Amygdala (tissue), 56 donors: ENCODE measurements around the gene PBXIP1.

Source experiments
- DNase-seq, 56 donors: peaks; one replicate each; lab custom pipeline; 2025; lab: John Stamatoyannopoulos, UW

PBXIP1 gene, protein sequence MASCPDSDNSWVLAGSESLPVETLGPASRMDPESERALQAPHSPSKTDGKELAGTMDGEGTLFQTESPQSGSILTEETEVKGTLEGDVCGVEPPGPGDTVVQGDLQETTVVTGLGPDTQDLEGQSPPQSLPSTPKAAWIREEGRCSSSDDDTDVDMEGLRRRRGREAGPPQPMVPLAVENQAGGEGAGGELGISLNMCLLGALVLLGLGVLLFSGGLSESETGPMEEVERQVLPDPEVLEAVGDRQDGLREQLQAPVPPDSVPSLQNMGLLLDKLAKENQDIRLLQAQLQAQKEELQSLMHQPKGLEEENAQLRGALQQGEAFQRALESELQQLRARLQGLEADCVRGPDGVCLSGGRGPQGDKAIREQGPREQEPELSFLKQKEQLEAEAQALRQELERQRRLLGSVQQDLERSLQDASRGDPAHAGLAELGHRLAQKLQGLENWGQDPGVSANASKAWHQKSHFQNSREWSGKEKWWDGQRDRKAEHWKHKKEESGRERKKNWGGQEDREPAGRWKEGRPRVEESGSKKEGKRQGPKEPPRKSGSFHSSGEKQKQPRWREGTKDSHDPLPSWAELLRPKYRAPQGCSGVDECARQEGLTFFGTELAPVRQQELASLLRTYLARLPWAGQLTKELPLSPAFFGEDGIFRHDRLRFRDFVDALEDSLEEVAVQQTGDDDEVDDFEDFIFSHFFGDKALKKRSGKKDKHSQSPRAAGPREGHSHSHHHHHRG

DNA sequence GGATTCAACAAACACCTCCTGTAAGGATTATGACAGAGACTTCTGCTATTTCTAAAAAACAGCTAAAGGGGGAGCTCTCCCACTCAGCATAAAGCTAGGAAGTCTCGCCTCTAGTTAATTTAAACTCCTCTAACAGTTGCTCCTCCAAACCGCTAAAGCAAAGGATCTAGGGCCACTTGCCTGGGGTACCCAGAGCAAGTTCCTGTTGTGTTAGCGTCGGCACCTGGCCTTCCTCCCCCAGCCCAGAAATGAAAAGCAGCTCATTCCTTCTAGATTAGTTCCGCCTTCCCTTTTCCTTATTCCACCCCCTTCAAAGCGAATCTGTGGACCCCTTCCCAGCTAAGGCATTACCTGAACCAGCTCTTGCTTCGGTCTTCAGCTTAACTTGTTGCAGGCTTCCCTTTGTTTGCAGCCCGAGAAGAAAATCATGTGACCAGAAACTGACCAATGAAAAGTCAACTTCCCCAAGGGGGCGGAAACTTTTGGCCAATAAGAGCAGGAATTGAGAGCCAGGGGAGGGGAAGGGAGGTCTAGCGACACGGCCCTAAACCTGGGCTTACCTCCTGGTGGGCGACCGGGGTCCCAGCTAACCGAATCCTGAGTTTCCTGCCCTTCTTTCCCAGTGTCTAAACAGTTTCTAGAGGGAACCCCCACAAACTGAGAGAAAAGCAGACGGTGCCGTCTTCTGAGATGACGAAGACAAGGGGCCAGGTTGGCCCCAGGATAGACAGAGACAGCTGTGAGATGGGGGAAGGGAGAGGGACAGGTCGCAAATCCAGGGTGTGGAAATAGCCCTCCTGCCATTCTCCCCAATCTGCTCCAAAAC, at the start of gene PBXIP1:
Gene PBXIP1, minus strand, starts transcription at position 382 of the 826 bp plus-strand sequence. CDS start 2,378 bp downstream, outside the sequence.
- peak in 52 of 56 donors; percentile 39 to 90 (median 68) for DNase-seq

DNA sequence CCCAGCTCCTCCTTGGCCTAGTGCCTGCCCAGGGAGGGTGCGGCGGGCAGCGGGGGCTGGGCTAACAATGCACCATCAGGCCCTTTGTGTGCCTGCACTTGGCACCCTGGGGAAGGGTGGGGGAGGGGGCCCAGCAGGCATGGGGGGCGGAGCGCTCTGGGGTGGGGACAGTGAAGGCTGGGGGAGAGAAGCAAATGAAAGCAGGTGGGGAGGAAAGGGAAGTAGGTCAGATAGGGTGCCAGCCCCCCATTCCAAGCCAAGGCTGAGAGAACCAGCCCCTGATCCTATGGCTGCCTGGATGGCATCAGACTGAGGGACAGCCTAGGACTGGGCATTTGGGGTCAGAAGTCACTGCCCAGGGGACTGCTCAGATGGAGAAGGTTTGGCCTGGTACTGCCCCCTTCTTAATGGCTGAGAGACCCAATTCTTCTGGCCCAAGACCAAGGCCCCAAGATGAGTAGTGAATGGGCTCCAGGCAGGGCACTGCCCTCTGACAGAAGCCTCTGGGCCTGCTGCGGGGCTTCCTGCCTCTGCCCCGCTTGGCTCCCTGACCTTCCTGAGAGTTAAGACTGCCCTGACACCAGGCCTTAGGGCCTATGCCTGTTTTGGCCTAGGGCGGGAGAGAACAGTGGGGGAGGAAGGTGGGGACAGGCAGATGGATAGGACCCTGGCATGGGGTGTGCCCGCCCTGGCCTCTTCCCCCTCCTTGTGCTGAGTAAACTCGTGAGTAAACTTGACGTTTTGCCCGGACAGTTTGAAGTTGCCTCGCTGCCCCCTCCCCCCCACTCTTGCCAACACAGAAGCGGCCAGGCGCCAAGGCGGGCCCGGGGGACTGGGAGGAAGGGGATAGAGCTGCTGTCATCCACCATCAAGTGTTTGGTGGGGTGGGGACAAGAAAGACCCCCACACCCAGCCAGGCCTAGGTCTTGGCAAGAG, 49.4 kb upstream of the PBXIP1 start:
- DNase-seq: peak in 51 of 56 donors; percentile 29 to 85 (median 66)

DNA sequence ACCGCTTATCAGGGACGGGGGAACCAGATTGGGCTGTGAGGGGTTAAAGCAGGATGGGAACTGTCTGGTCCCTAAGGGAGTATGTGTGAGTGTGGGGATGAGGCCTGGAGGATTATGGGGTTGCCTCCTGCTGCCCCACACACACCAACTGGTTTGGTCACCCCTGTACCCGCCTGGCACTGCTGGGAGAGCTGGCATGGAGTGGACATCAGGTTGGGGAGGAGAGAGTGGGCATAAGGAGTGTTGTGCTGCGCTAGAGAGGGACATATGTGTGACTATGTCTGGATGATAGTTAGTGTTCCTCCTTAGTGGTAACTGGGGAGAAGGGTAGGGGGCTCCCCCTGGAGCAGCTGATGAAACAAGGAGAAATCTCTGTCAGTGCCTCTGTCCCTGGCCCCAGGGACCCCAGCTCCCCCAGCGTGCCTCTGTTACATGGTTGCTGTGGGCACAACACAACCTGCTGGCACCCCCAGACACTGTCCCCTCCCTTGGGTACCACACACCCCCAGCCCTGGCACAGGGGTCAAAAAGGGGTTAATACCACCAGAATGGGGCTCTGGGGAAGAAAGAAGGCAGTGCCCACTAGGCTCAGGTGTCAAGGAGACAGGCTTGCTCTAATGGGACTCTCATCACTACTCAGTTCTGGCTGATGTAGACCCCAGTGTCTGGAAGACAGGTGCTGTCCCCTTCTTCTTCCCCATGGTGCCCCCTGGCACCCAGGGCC, 48.6 kb upstream of the PBXIP1 start:
- DNase-seq: peak in 13 of 56 donors; percentile 33 to 70 (median 45)

DNA sequence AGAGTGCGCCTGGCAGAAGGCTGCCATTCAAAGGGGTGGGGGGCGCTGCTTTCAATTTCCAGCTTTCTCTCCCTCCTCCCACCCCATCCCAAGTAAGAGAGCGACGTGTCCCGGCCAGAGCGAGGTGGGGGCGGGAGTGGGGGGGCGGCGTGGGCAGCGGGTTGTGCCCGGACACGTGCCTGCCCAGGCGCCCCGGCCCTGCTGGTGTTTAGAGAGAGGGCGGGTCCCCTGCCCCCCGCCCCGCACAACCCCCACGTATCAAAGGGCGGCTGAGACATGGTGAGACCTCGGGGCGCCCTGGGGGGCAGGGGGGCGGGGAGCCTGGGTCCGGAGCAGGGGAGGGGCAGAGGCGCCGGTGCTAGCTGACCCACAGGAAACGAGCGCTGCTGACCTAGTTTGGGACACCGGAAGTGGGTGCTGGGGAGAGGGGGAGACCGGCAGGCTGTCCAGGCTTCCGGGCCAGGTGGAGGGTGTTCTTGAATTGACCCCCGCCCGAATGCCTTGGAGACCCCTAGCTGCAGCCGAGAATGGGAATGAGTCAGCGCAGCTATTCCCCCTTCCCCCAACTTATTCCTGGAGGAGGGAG, 48.0 kb upstream of the PBXIP1 start:
- DNase-seq: peak in 37 of 56 donors; percentile 19 to 81 (median 60)

DNA sequence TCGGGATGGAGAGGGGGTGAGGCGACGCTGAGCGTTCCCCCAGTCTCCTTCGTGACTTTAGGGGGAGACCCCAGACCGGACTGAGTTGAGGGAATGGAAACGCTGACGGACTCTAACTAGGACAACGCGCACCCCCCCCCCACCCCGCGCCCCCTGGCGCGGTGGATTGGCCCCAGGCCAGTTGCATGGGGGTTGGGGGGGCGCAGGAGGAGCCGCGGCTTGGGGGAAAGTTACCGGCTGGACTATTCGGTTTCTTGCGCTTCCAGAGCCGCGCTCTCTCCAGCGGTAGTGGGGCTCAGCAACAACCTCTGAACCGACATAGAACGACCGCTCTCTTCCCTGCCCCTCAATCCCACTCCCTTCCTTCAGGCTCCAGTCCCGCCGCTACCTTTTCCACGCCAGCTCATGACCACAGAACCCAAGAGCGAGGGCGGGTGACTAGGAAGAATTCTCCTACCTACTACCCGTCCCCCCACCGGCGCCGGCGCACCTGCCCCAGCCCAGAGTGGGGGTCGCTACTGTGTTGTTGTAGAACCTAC, 47.4 kb upstream of the PBXIP1 start:
- DNase-seq: peak in 20 of 56 donors; percentile 23 to 67 (median 50)

DNA sequence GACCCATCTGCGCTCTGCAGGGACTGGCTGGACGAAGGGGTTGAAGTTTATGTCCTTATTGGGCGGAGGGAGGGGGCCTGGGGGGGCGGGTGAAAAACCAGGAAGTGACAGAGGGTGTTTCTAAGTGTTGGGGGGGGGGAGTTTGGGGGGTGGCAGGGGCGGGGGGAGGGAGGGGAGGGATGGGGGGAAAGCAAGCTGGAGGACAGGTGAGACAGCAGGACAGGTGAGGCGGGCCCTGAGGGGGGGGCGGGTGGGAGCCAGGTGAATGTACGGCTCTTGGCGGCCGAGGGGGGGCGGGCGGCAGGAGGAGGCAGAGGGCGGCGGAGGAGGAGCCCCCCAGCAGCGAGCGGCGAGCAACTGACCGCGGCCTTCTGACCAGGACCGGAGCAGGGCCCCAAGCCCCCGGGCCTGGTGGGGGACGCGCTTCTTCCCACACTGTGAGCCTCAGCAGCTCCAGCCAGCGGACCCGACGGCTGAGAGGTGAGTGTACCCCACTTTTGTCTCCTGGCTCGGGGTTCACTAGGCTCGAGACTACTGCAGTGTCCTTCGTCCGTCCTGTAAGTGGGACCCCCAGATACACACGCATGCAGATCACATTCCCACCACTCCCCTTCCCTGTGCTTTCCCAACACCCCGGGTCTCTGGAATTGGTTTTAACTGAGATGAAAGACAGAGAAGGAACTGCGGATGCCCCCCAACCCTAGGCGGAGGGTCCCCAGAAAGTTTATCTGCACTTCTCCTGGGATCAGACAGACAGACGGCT, 46.7 kb upstream of the PBXIP1 start, which contains the start of gene ZBTB7B:
Gene ZBTB7B, plus strand, starts transcription at position 339 of the 763 bp plus-strand sequence. CDS start 11,859 bp downstream, outside the sequence.
- peak in 27 of 56 donors; percentile 37 to 84 (median 66) for DNase-seq

DNA sequence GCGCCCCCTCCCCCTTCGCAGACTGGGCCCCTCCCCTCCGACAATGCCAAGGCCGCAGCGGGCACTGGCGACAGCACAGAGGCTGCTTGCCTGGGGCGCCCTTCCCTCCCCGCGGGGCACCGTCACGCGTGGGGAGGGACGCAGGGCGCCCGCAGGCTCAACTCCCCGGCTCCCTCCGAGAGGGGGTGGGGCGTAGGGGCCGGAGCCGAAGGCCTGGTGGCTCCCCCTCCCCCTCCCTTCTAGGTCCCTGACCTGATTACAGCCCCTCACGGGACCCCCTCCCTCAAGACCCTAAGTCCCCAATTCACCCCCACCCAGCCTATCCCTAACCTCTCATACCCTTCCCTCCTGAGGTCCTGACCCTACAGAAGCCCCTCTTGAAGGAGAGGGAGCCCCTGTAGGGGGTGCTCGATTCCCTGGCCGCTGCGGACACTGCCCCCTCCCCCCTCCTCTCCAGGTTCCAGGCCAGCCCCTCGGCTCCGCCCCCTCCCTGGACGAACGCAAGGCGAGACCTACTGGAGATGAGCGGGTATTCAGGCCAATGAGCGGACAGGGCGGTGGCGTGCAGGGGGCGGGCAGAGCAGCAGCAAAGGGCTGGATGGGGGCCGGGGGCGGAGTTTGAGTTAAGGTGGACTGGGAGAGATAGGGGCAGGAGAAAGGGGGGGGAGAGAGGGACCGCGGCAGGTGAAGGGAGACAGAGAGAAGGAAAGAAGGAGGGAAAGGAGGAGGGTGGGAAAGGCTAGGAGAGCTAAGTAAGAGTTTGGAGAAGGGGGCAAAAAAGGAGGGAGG, 46.0 kb upstream of the PBXIP1 start:
- peak; percentile 82 to 100 (median 99) for DNase-seq

DNA sequence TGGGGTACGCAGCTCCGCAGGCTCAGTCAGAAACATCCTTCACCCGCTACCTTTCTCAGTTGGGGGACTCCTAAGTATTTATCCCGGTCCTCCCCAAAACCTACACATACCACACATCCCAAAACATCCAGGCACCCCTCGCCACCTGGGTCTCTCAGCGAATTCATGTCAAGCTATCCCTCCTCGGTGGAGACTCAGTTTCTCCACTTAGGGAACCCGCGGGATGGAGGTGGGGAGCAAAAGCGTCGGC, 45.5 kb upstream of the PBXIP1 start:
- no peak for DNase-seq

DNA sequence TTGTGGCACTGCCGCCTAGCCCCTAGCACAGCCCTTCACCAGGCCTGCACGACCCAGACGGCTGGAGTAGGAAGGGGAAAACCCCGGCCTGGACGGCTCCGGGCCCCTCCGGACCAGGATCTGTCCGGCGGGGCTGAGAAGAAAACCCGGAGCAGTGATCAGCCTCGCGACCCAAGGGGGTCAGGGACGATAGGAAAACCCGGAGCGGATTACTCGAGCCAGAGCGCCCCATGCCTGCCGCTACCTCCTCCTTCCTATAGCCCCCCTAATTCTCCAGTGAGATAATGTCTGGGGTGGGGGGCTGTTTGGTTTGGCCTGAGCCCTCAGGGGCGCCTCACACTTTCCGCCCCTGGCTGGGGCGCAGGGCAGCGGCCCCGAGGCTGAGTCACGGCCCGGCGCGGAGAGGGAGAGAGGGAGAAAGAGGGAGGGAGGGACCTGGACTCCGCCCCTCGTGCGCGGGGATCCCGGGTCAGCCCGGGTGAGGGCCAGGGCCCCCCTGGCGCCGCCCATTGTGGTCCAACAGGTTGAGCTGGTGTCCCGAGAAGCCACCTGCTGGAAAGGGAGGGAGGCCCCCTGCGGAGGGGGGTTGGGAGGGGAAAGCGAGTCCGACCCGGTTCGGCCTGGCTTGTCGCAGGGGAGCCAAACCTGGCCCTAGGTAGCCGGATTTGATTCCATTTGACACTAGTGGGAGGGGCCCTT, 45.0 kb upstream of the PBXIP1 start:
- DNase-seq: peak in 53 of 56 donors; percentile 22 to 93 (median 80)

DNA sequence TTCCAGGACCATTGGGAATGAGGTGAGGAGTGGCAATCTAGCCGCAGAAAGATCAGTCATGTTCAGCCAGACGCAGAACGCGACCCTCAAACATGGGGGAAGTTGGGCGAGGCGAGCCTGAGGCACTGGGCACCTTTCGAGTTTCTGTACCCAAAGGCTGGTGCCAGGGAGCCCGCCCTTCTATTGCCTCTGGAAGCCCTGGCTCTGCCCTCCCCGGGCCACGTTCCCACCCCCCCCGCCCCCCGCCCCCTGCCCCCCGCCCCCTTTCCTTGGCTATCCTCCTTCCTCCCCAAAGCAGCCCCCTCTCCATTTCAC, 44.5 kb upstream of the PBXIP1 start:
- DNase-seq: peak in 9 of 56 donors; percentile 56 to 72 (median 62)

DNA sequence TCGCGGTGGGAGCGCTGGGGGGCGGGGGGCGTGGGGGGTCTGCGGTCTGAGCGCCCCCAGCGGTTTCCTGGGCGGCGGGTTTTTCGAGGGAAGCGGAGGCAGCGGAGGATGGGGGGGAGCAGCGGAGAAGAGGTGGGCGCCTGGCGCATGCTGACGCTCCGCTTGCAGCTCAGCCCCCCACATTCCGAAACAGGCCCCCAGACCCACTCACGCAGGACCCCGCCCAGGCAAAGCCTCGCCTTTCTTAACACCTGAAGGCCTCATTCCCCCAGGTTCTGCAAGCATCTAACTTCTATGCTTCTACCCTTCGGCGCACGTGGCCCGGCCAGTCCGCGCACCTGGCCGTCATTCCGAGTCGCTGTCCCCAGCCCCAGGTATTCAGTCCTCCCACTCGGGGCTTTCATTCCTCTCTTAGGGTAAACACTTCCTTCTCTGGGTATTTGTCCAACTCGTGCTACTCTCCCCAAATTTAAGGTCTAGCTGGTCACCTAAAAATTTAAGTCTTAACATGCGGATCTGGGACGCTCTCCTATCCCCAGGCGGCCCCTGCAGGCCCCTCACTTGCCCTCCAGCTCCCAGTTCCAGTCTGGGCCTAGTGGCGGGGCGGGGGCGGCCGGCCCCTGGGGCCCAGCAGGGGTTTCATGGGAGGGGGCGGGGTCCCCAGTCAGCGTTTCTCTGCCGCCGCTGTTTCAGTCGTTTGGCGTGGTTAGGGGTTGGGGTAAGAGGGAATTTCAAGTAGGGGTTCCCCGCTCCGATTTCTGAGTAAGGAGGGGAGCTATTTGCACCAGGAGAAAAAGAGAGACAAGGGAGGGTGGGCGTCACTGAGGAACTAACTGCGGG, 43.9 kb upstream of the PBXIP1 start:
- peak in 2 of 56 donors; percentile 56 to 60 for DNase-seq

DNA sequence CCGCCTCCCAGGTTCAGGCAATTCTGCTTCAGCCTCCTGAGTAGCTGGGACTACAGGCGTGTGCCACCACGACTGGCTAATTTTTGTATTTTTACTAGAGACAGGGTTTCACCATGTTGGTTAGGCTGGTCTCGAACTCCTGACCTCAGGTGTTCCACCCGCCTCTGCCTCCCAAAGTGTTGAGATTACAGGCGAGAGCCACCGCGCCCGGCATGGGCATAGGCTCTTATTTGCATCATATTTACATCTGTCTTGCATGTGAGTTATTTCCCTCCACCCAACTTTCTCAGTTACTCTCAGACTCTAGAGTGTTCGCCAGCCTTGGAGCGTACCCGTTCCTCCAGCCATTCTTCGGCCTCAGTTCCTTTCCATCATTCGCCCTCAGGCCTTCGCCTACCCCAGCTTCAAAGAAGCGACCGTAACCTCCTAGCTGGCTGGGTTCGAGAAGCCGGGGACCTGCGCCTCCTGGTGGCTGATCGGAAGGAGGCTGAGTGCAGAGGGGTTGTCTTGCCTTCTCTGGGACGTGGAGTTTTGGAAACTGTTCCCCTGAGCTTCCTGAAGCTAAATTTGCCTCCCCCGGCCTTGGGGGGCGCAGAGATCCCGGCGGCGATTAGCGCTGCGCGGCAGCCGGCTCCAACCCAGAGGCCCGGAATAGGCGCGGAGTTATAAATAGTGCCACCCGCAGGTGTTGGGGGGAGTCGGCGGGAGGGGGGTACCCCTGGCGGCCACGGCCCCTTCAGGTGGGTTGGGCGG, 43.1 kb upstream of the PBXIP1 start:
- DNase-seq: peak in 33 of 56 donors; percentile 17 to 66 (median 44)

DNA sequence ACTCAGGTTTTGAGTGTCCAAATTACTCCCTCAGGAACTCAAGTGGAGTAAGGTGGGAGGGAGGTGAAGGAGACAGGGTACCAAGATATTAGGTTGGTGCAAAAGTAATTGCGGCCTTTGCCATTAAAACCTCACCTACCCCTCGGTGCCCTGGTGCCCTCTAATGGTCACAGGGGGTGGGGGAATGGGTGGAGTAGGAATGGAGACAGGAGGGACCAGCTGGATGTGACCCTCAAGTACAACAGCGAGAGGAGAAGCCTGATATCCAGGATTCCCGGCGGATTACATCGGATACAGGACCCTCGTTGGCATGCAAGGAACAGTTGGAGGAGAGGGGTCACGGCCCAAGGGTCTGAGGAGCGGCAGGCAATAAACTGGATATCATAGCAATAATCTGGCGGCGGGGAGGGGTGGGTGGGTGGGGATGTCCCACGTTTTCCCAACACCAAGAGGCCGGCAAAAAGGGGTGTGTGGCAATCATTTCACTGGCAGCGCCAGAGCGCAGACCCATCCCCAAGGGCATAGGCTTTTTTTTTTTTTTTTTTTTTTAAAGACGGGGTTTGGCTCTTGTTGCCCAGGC, 42.4 kb upstream of the PBXIP1 start:
- no peak for DNase-seq
